VCaP (cell line): Measurements from ENCODE around the gene MARK1.

Experiments
- H3K27ac ChIP-seq: fragments of 450-650 bp; 2 replicates; pipeline ENCODE4 v1.5.1; 2017
- TF ChIP-seq, protein P1 (sequence below): fragments of 450-650 bp; conservative IDR thresholded peaks from 2 replicates; pipeline ENCODE4 v1.5.1; 2017; ENCODE audit warnings: mild to moderate bottlenecking, moderate library complexity

Gene MARK1

DNA sequence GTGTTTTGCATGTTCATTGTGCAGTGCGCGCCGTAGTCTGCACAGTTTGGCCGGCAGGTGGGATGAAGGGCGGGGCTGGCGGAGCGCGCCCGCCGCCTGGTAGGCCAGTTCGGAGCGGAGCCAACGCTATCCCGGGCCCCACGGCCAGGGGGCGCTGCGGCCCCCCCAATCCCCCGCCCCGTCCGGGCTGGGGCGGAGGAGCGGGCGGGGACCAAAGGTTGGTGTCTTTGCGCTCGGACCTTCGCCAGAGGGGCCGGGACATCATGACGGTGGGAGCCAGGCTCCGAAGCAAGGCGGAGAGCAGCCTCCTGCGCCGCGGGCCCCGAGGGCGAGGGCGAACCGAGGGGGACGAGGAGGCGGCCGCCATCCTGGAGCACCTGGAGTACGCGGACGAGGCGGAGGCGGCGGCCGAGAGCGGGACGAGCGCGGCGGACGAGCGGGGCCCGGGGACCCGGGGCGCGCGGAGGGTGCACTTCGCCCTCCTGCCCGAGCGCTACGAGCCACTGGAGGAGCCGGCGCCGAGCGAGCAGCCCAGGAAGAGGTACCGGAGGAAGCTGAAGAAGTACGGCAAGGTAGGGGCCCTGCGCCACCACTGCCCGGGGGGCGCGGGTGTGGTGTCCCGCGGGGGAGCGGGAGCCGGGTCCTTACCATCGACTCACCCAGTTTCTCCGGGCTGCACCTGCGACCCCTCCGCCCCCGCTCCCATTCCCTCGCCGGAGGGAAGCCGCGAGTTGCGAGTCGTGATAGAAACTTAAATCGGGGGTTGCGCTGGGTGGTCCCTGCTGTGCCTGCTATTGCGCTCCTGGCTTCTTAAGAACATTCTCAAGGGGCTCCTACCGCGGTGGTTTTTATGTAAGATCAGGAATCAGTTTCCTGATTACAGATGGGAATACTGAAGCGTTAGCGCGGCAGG, 162.5 kb downstream of the MARK1 start, which contains the start of gene C1orf115:
C1orf115 (plus strand) TSS at position 224 of the 913 bp plus-strand sequence; CDS start at position 264, 40 bp downstream.
- TF ChIP-seq, protein P1, sequence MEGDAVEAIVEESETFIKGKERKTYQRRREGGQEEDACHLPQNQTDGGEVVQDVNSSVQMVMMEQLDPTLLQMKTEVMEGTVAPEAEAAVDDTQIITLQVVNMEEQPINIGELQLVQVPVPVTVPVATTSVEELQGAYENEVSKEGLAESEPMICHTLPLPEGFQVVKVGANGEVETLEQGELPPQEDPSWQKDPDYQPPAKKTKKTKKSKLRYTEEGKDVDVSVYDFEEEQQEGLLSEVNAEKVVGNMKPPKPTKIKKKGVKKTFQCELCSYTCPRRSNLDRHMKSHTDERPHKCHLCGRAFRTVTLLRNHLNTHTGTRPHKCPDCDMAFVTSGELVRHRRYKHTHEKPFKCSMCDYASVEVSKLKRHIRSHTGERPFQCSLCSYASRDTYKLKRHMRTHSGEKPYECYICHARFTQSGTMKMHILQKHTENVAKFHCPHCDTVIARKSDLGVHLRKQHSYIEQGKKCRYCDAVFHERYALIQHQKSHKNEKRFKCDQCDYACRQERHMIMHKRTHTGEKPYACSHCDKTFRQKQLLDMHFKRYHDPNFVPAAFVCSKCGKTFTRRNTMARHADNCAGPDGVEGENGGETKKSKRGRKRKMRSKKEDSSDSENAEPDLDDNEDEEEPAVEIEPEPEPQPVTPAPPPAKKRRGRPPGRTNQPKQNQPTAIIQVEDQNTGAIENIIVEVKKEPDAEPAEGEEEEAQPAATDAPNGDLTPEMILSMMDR: peak; percentile 98
- H3K27ac ChIP-seq: peak within 1 kb of the TSS; percentile 85

DNA sequence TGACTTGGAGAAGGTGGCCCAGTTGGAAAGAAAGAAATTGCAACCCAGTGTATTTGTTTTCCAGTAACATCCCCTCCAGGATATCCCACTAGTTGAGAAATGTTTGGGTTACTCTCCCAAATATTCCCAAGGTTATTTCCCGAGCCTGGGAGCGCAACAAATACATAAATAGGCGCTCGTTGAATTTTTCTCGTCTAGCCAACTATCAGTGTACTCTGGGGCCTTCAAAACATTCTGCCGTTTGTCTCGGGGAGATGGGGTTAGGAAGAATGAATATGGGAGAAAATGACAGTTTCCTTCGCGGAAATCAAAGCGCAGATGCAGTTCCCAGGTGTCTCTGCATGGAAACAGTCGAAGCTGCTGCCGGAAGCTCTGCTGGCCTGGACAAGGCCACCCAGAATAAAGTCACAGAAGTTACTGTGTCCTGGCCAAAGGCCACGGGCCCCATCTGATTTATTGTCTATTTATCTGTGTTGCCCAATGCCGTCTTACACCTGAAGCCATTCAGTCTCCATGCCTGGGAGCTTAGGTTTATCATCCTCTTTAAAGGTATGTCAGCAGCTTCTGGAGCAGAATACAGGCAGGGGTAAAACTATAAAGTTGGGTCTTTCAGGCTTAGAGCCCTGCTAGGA, 163.2 kb downstream of the MARK1 start:
- H3K27ac ChIP-seq: peak overlapping the region; percentile 85
- TF ChIP-seq, protein P1: no peak

DNA sequence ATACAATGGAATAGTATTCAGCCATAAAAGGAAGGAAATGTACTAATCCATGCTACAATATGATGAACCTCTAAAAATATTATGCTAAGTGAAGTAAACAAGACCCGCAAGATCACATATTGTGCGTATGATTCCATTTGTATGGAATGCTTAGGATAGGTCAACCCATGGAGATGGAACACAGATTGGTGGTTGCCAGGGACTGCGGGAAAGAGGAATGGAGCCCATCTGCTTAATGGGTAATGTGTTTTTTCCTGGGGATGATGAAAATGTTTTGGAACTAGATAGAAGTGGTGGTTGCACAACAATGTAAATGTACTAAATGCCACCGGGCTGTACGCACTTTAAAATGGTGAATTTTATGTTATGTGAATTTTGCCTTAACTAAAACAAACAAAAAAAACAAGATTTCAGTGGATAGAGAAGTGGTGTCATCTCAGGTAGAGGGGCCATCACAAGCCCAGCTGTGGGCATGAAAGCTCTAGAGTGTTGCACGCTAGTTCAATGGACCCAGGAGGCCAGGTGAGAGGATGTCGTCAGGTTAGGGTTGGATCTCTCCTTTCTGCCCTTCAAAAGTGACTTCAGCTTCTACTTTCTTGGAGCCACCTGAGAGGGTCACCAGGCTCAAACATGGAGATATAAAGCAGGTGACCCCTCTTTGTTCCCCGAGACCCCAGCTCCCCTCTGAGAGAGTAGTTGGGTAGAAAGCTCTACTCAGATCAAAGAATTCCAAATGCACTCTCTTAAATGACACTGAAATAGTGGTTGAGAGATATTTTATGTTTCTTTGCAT, 164.7 kb downstream of the MARK1 start:
- peak overlapping the region; percentile 59 for H3K27ac ChIP-seq
- TF ChIP-seq, protein P1: no peak

DNA sequence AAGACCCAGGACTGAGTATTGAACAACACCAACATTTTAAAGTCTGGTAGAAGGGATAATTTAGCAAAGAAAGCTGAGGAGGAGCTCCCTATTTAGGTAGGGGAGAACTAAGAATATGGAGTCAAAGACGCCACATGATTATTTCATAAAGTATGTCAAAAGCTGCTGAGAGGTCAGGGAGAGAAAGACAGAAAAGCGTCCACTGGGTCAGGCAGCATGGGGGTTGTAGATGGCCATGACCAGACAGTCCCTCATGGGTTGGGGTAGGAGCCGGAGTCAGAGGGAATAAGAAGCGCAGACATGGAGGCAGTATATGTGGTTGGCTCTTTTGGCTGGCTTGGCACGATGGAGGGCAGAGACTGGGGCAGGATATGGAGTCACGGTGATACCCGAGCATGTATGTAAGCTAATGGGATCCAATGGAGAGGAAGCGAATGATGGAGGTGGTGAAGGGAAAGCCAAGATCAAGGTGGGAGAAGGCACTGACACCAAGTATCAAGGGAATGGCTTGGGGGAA, 167.0 kb downstream of the MARK1 start:
- TF ChIP-seq, protein P1: no peak
- H3K27ac ChIP-seq: no peak overlapping the region

DNA sequence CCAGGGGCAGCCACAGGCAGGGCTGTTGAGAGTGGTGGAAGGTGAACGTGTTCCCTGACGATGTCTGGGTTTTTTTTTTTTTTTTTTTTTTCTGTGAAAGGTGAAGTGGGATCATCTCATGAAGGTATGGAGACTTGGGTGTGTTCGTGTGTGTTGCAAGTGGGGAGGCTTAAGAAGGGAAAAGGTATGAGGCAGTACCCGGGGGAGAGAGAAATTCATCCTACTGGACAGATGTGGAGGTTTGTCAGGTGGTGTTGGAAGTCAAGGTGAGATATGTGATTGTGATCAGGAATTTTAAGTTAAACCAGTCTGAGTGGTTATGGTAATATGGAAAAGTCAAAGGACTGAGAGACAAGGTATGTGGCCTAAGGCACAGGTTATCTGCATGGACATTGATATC, 167.5 kb downstream of the MARK1 start:
- H3K27ac ChIP-seq: no peak overlapping the region
- TF ChIP-seq, protein P1: no peak

DNA sequence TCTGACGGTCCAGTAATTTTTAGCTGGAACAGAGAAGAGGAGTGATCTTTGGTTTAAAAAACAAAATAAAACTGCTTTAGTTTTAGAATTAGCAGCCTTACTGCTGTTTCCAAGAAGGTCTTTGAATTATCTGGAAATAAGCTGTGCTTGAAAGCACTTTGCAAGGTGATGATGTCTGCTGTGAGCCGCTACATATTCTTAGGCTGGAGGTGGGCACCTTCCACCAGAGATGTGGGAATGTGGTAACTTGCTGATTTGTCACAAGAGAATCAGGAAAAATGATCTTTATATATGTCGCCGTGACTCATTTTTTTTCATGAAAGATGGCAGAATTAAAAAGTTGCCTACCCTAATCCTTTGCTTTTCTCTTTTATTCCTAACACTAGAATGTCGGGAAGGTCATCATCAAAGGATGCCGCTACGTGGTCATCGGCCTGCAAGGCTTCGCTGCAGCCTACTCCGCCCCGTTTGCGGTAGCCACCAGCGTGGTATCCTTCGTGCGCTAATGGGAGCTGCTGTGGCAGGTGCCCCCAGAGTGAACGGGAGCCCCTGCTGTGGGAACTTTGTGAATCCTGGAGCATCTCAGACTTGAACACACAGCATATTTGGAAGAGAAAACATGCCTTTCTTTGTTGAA, 168.4 kb downstream of the MARK1 start:
- no peak overlapping the region for H3K27ac ChIP-seq
- TF ChIP-seq, protein P1: no peak
